ENCODE data around the gene HBQ1.
"Not testable (repeated sequence)": the region's sequence is repeated elsewhere in the genome, so short reads cannot be mapped to it uniquely, and the experiment has no call there.

HBQ1 gene

DNA sequence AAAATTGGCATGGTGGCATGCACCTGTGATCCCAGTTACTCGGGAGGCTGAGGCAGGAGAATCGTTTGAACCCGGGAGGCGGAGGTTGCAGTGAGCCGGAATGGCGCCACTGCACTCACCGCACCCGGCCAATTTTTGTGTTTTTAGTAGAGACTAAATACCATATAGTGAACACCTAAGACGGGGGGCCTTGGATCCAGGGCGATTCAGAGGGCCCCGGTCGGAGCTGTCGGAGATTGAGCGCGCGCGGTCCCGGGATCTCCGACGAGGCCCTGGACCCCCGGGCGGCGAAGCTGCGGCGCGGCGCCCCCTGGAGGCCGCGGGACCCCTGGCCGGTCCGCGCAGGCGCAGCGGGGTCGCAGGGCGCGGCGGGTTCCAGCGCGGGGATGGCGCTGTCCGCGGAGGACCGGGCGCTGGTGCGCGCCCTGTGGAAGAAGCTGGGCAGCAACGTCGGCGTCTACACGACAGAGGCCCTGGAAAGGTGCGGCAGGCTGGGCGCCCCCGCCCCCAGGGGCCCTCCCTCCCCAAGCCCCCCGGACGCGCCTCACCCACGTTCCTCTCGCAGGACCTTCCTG, at the start of gene HBQ1:
HBQ1 (plus strand) TSS at position 359 of the 575 bp plus-strand sequence; CDS start at position 387, 28 bp downstream.
- no peak for FAIRE-seq

DNA sequence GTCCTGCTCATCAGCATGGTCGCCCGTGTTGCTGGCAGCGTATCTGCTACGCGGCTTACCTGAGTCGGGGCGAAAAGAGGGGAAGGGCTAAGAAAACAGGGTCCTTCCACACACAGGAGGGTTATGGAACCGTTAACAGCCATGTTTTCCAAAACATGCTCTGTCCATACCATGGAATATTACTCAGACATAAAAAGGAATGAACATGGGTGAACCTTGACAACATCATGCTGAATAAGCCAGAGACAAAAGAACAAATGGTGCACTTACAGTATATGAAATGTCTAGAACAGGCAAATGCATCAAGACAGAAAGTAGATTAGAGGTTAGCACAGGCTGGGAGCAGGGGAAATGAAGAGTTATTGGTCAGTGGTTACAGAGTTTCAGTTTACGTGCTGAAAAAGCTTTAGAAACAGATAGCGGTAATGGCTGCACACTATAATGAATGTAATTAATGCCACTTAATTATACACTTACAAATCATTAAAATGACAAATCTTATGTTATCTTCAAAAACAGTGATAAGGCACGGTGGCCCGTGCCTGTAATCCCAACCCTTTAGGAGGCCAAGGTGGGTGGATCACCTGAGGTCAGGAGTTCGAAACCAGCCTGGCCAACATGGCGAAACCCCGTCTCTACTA, 49.6 kb upstream of the HBQ1 start:
- FAIRE-seq (no peak), DNase-seq (ENCODE audit: low spot score) (no peak)

More for the DNA sequence above, at the start of gene HBQ1:
- DNase-seq (ENCODE audit: low spot score) = no peak

DNA sequence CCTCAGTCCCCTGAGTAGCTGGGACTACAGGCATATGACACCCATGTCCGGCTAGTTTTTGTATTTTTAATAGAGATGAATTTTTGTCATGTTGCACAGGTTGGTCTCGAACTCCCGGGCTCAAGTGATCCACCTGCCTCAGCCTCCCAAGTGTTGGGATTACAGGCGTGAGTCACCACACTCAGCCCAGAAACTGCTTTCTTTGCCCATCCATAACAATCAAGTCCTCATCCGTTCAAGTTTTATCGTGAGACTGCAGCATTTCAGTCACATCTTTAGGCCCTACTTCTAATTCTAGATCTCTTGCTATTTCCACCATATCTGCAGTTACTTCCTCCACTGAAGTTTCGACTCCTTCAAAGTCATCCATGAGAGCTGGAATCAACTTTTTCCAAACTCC, 48.1 kb upstream of the HBQ1 start:
- no peak for FAIRE-seq
- DNase-seq (ENCODE audit: low spot score) = no peak

DNA sequence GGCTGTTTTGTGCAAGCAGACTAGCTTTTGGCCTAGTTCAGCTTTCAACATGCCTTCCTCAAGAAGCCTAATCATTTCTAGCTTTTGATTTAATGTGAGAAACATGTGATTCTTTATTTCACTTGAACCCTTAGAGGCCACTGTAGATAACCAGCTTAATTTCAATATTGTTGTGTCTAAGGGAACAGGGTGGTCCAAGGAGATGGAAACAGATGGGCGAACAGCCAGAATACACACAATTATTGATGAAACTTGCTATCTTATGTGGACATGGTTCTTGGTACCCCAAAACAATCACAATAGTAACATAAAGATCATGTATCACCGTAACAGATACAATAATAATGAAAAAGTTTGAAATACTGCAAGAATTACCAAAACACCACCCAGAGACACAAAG, 46.5 kb upstream of the HBQ1 start:
- DNase-seq (ENCODE audit: low spot score) (no peak), FAIRE-seq (no peak)

GRCh38 chr16:138049-138417, 42.2 kb upstream of the HBQ1 start:
- no peak for FAIRE-seq
- DNase-seq (ENCODE audit: low spot score) = no peak

- FAIRE-seq (no peak), DNase-seq (ENCODE audit: low spot score) (no peak)
Observed at GRCh38 chr16:140175-140857, 39.9 kb upstream of the HBQ1 start.

DNA sequence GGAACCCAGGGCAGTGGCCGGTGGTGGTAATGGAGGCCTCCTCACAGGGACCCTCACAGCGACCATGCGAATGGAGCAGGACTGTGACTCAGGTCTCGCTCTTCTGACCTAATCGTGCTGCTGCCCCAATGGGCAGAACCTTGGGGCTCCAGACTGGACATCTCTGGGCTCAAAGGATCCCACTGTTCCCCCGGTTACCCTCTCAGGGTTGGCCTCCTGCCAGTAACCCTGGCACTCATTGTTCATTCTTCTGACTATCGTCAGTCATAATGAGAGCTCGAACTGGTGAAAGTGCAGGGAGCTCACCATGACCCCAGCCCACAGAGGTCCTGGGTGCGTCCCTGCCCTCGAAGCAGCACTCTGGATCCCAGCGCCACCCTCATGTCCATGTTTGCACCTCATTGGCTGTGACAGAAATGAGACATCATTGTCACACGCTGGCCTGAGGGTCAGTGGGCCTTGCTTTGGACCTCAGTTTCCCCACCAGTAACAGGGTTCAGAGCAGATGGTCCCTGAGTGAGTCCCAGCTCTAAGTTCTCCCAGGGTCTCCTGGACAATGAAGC, 37.8 kb upstream of the HBQ1 start:
- no peak for FAIRE-seq
- DNase-seq (ENCODE audit: low spot score) = no peak

DNA sequence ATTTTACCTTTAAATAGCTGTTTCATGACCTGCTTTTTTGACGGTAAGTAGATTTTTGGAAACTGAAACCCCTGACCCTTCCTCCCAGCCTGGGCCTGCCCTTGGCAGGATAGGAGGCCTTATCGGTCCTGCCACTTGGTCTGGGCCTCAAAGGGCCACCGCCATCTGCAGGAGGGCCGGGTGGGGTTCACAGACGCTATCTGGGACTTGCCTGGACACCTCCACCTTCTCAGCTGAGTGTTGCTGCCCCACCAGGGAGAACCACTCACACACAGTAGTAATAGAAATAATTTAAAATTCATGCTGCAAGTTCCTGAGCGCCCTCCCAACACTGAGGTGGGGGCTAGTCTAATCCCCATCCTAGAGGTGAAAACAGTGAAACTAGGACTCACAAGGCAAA, 37.2 kb upstream of the HBQ1 start:
- DNase-seq (ENCODE audit: low spot score) (no peak), FAIRE-seq (no peak)

DNA sequence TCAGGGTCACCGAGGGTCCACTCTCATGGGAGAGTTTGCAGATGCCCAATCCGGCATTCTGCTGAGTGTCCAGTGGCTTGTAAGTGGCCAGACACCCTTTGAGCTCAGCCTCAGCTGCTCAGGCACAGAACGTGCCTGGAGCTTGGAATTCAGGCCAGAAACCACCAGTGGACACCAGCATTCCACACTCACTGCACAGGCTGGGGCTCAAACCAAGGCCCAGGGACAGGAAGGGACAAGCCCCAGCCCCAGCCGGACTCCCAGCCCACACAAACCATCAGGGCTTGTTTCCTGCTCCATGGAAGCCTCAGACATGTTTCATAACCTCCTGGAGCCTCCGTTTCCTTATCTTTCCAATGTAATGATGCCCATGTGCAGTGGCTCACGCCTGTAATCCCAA, 36.8 kb upstream of the HBQ1 start:
- DNase-seq (ENCODE audit: low spot score) = no peak
- no peak for FAIRE-seq

GRCh38 chr16:144797-145252, 35.4 kb upstream of the HBQ1 start:
- DNase-seq (ENCODE audit: low spot score) (no peak), FAIRE-seq (no peak)

- FAIRE-seq (no peak), DNase-seq (ENCODE audit: low spot score) (no peak)
Observed at GRCh38 chr16:146646-147045, 33.6 kb upstream of the HBQ1 start.

- no peak for DNase-seq (ENCODE audit: low spot score)
- FAIRE-seq = no peak
Observed at GRCh38 chr16:149024-149660, 31.1 kb upstream of the HBQ1 start.

DNA sequence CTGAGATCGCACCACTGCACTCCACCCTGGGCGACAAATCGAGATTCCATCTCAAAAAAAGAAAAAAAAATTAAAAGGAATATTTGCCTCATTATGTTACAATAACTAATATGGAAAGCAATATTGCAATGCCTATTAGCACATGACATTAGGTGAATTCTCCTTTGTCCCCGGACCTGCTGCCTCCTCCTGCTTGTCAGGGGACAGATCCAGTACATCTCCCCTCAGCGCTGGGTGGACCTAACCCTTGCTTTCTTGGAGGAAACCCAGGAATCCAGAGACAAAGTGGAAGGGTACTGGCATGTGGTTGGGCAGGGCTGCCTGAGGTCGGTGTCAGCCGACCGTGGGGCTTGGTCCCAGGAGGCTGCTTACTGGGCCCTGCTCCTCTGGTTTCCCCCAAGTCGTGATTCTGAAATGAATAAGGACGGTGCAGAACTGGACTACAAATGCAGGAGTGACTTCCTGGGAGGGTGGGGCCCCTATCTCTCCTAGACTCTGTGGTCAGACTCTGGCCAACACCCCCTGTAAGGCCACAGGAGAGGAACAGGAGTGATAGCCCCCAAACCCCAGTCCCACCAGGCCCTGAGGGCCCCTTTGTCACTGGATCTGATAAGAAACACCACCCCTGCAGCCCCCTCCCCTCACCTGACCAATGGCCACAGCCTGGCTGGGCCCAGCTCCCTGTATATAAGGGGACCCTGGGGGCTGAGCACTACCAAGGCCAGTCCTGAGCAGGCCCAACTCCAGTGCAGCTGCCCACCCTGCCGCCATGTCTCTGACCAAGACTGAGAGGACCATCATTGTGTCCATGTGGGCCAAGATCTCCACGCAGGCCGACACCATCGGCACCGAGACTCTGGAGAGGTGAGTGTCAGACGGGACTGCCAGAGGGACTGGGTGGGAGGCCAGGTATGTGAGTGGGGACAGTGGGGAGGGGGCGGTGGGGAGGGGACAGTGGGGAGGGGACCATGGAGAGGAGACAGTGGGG, 27.8 kb upstream of the HBQ1 start, which contains the start of gene HBZ:
HBZ (plus strand) TSS at position 504 of the 988 bp plus-strand sequence; CDS start at position 770, 266 bp downstream.
- FAIRE-seq (no peak), DNase-seq (ENCODE audit: low spot score) (no peak)

DNA sequence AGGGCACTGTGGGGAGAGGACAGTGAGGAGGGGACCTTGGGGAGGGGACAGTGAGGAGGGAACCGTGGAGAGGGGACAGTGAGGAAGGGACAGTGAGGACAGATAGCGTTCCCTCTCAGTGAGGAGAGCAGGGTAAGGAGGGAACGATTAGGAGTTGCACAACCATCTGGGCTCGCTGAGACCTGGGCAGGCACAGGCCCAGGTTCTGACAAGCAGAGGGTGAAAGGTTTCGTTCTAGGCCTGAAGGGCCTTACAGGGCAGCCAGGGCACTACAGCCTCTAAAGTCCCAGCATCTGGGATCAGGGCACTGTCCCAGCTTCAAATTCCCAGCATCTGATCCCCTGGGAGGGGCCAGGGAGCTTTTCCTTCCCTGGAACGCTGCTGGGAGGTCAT, 27.1 kb upstream of the HBQ1 start:
- DNase-seq (ENCODE audit: low spot score); FAIRE-seq: not testable (repeated sequence)

- not testable (repeated sequence) for DNase-seq (ENCODE audit: low spot score); FAIRE-seq
Observed at GRCh38 chr16:153550-154216, 26.6 kb upstream of the HBQ1 start.

GRCh38 chr16:154217-155030, 25.8 kb upstream of the HBQ1 start:
- DNase-seq (ENCODE audit: low spot score) = no peak
- FAIRE-seq = no peak

- FAIRE-seq = no peak
Observed at GRCh38 chr16:155031-155398, 25.2 kb upstream of the HBQ1 start.

GRCh38 chr16:159136-159849, 21.0 kb upstream of the HBQ1 start:
- FAIRE-seq (no peak), DNase-seq (ENCODE audit: low spot score) (no peak)

More at GRCh38 chr16:155031-155398, 25.2 kb upstream of the HBQ1 start:
- no peak for DNase-seq (ENCODE audit: low spot score)

DNA sequence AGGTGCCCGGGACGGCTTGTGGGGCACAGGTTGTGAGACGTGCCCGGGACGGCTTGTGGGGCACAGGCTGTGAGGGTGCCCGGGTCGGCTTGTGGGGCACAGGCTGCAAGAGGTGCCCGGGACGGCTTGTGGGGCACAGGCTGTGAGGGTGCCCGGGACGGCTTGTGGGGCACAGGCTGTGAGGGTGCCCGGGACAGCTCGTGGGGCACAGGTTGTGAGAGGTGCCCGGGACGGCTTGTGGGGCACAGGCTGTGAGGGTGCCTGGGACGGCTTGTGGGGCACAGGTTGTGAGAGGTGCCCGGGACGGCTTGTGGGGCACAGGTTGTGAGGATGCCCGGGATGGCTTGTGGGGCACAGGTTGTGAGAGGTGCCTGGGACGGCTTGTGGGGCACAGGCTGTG, 20.0 kb upstream of the HBQ1 start:
- DNase-seq (ENCODE audit: low spot score); FAIRE-seq: not testable (repeated sequence)

Measured in RCC 7860 (cell line).